ENCODE data around the gene STOML2.
A peak's percentile ranks its signal among the peaks of the same experiment; 100 is the strongest.

DNA sequence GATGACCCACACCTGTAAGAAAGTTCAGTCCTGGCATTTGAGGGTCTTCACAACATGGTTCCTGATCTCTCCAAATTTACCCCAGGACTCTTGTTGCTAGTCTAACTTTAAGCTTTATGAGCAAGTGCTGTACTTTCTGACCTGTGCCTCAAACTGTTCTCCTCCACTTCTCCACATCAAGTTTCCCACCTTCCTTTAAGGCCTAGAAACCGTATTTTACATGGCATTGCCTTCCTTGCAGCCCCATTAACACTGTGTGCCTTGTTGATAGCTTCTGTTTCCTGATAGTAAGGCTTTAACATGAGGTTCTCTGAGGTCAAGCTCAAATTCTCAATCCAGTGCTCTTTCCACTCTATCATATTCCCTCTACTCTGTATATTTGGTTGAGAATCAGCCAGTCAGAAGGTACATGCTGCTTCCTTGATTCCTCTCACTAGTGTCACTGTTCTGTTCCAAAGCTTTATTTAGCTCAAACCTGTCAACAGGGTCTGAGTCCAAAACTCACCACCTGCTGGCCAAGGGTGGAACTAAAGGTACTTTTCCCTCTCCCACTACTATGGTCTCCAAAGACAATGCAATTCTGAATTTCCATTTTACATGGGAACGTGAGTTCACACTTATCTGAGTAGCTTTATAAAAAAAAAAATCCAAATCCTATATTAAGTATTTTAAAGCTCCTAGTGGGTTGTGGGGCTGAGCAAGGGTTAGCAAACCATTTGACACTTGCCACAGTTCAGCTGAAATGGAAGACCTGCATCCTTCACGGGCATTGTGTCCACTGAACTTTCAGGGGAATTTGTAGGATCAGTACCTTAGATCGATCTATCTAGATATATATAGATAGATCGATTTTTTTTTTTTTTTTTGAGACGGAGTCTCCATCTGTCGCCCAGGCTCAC, 51.6 kb downstream of the STOML2 start:
- TF ChIP-seq CTCF (IDR thresholded peaks at IDR 0.05) (peak; percentile 46 to 74 (median 64)), POLR2A (IDR thresholded peaks at IDR 0.05) (no peak)
